Endodermal cell (in vitro differentiated cells): ENCODE data around the gene ATP6V0B. TPM values are rescaled to one million over a fixed set of nuclear protein-coding genes. Genes with fewer than 3 reads are reported as not detected.

Experiments
- DNase-seq: peaks from one replicate; pipeline ENCODE4 v3.0.0-alpha.2; 2017
- H3K27ac ChIP-seq: 2 replicates; pipeline ENCODE4 v1.5.1; 2013; ENCODE audit warnings: mild to moderate bottlenecking, low read depth, low read length, moderate library complexity
- H3K27me3 ChIP-seq: 2 replicates; pipeline ENCODE4 v1.6.1; 2013; ENCODE audit warnings: mild to moderate bottlenecking, low read length, moderate library complexity; ENCODE audit not compliant: insufficient read depth, control insufficient read depth, poor library complexity, severe bottlenecking
- H3K36me3 ChIP-seq: 2 replicates; pipeline ENCODE4 v1.7.0; 2013; ENCODE audit warnings: mild to moderate bottlenecking, low read length, moderate library complexity; ENCODE audit not compliant: control insufficient read depth, insufficient read depth
- H3K4me1 ChIP-seq: one replicate; pipeline ENCODE4 v1.7.0; 2013; ENCODE audit warnings: low read length; ENCODE audit not compliant: control insufficient read depth, insufficient read depth
- H3K4me3 ChIP-seq: 2 replicates; pipeline ENCODE4 v1.5.1; 2013; ENCODE audit warnings: mild to moderate bottlenecking, low read length, moderate library complexity
- H3K9ac ChIP-seq: 2 replicates; pipeline ENCODE4 v1.6.1; 2013; ENCODE audit warnings: mild to moderate bottlenecking, low read length, moderate library complexity; ENCODE audit not compliant: poor library complexity, severe bottlenecking; ENCODE audit errors: extremely low read depth
- H3K9me3 ChIP-seq: 2 replicates; pipeline ENCODE4 v1.6.1; 2013; ENCODE audit warnings: mild to moderate bottlenecking, low read length, moderate library complexity; ENCODE audit not compliant: control insufficient read depth
- H3K27ac Mint-ChIP-seq: 2 replicates; pipeline ENCODE4 v1.8.0; 2020; ENCODE audit warnings: mixed read lengths
- H3K27me3 Mint-ChIP-seq: 2 replicates; pipeline ENCODE4 v1.8.0; 2021; ENCODE audit warnings: mild to moderate bottlenecking, mixed read lengths; ENCODE audit not compliant: insufficient read depth
- H3K36me3 Mint-ChIP-seq: 2 replicates; pipeline ENCODE4 v1.8.0; 2020; ENCODE audit warnings: low read depth, mixed read lengths
- H3K4me1 Mint-ChIP-seq: 2 replicates; pipeline ENCODE4 v1.8.0; 2020; ENCODE audit warnings: mixed read lengths
- H3K4me3 Mint-ChIP-seq: 2 replicates; pipeline ENCODE4 v1.8.0; 2020; ENCODE audit warnings: mild to moderate bottlenecking, moderate library complexity, mixed read lengths
- H3K9me3 Mint-ChIP-seq: 2 replicates; pipeline ENCODE4 v1.8.0; 2020; ENCODE audit warnings: mild to moderate bottlenecking, mixed read lengths
- CTCF ChIP-seq: fragments of 200-600 bp; sonication (generic); conservative IDR thresholded peaks from 2 replicates; pipeline ENCODE4 v1.5.0; 2021; ENCODE audit warnings: antibody characterized with exemption, mild to moderate bottlenecking
- WGBS, 2 experiments: methylation state at CpG; one replicate each; pipeline versions ENCODE4 v1.1.5 to v1.1.7; 2013; ENCODE audit warnings: missing lambda C conversion rate in 2 of 2, mixed read lengths in 1 of 2; ENCODE audit not compliant: insufficient coverage in 1 of 2, insufficient read length in 1 of 2; 5-methylcytosine and 5-hydroxymethylcytosine counted together
- total RNA-seq, 2 donors: library from RNA; stranded (reverse); fragmentation: NEBNext Ultra II Directional in 1 of 2; extraction: Animal tissue kit (Norgen Biotek cat#: 25700) in 1 of 2; gene quantifications; 2 replicates in 1 of 2; 3 replicates in 1 of 2; pipeline ENCODE4 v1.2.1, GENCODE V29; 2021

Gene ATP6V0B
- total RNA-seq, 2 donors from 2014 or later: 108 to 116 TPM

GRCh38 chr1:43979261-43979527, 4.4 kb downstream of the ATP6V0B start:
- peaks cover 23% of the 10 kb centered on the region for H3K4me1 Mint-ChIP-seq
- peak overlapping the region; percentile 46 for H3K27ac ChIP-seq
- peak overlapping the region; percentile 63 for H3K9ac ChIP-seq
- peak overlapping the region; percentile 85 for H3K4me3 ChIP-seq
- H3K27ac Mint-ChIP-seq: no peak overlapping the region
- no peaks in the 10 kb centered on the region for H3K9me3 ChIP-seq
- peaks cover 34% of the 10 kb centered on the region for H3K36me3 Mint-ChIP-seq
- no peak for TF ChIP-seq CTCF
- no peaks in the 10 kb centered on the region for H3K27me3 Mint-ChIP-seq
- peak overlapping the region; percentile 85 for H3K4me3 Mint-ChIP-seq
- no peak for DNase-seq
- H3K4me1 ChIP-seq: peaks cover 7% of the 10 kb centered on the region
- 0% methylated on average over 16 to 45 of the region's 45 CpGs for WGBS, 2 experiments
- H3K36me3 ChIP-seq: peaks cover 20% of the 10 kb centered on the region
- H3K27me3 ChIP-seq: no peaks in the 10 kb centered on the region
- H3K9me3 Mint-ChIP-seq: no peaks in the 10 kb centered on the region

- WGBS, 2 experiments: 5 to 13% methylated on average over 8 to 45 of the region's 45 CpGs
- Histone ChIP-seq H3K36me3 (peaks cover 20% of the 10 kb centered on the region), H3K4me3 (peak overlapping the region; percentile 85), H3K9ac (peak overlapping the region; percentile 63), H3K27ac (peak overlapping the region; percentile 46), H3K9me3 (no peaks in the 10 kb centered on the region), H3K27me3 (no peaks in the 10 kb centered on the region), H3K4me1 (peaks cover 7% of the 10 kb centered on the region)
- H3K9me3 Mint-ChIP-seq: no peaks in the 10 kb centered on the region
- no peak for TF ChIP-seq CTCF
- H3K4me3 Mint-ChIP-seq: peak overlapping the region; percentile 81
- peak; percentile 74 for DNase-seq
- H3K27ac Mint-ChIP-seq: peak overlapping the region; percentile 86
- H3K27me3 Mint-ChIP-seq: no peaks in the 10 kb centered on the region
- H3K36me3 Mint-ChIP-seq: peaks cover 37% of the 10 kb centered on the region
- H3K4me1 Mint-ChIP-seq: peaks cover 22% of the 10 kb centered on the region
Observed at GRCh38 chr1:43979528-43980254, 4.9 kb downstream of the ATP6V0B start.

- peaks cover 41% of the 10 kb centered on the region for H3K36me3 Mint-ChIP-seq
- Histone ChIP-seq H3K36me3 (peaks cover 21% of the 10 kb centered on the region), H3K4me1 (peaks cover 7% of the 10 kb centered on the region), H3K9me3 (no peaks in the 10 kb centered on the region), H3K9ac (peak overlapping the region; percentile 63), H3K27me3 (no peaks in the 10 kb centered on the region), H3K4me3 (peak overlapping the region; percentile 85), H3K27ac (no peak overlapping the region)
- no peaks in the 10 kb centered on the region for H3K27me3 Mint-ChIP-seq
- H3K4me1 Mint-ChIP-seq: peaks cover 21% of the 10 kb centered on the region
- no peaks in the 10 kb centered on the region for H3K9me3 Mint-ChIP-seq
- H3K27ac Mint-ChIP-seq: peak overlapping the region; percentile 86
- peak overlapping the region; percentile 81 for H3K4me3 Mint-ChIP-seq
- no peak for DNase-seq
- no peak for TF ChIP-seq CTCF
- 84 to 85% methylated on average over 6 to 13 of the region's 13 CpGs for WGBS, 2 experiments
Observed at GRCh38 chr1:43980255-43981134, 5.7 kb downstream of the ATP6V0B start.
